OCI-LY1 (cell line): ENCODE measurements around the gene ALDH1A1.

Source experiments
- H2AFZ ChIP-seq: fragments of 200-600 bp; sonication (generic), shearing (Covaris generic); 2 replicates; pipeline ENCODE4 v1.6.0; 2014; ENCODE audit warnings: antibody characterized with exemption, mild to moderate bottlenecking, low read length
- H3F3A ChIP-seq: fragments of 200-600 bp; sonication (generic), shearing (Covaris generic); 2 replicates; pipeline ENCODE4 v1.6.0; 2014; ENCODE audit warnings: mild to moderate bottlenecking, antibody characterized with exemption, low read length, moderate library complexity; ENCODE audit not compliant: insufficient read depth
- H3K27ac ChIP-seq: fragments of 200-600 bp; sonication (generic); 2 replicates; pipeline ENCODE4 v1.5.1; 2014; ENCODE audit warnings: low read length, mixed run types, mild to moderate bottlenecking, low read depth; ENCODE audit not compliant: poor library complexity, severe bottlenecking
- H3K27me3 ChIP-seq: fragments of 200-600 bp; sonication (generic); 2 replicates; pipeline ENCODE4 v1.6.0; 2014; ENCODE audit warnings: antibody characterized with exemption, mild to moderate bottlenecking, low read length, moderate library complexity; ENCODE audit not compliant: insufficient read depth
- H3K36me3 ChIP-seq: fragments of 200-600 bp; sonication (generic); 2 replicates; pipeline ENCODE4 v1.6.1; 2014; ENCODE audit warnings: mild to moderate bottlenecking, antibody characterized with exemption, low read length, moderate library complexity, mixed read lengths; ENCODE audit not compliant: insufficient read depth
- H3K4me1 ChIP-seq: fragments of 200-600 bp; sonication (generic); 2 replicates; pipeline ENCODE4 v1.5.1; 2014; ENCODE audit warnings: mild to moderate bottlenecking, low read length, moderate library complexity; ENCODE audit not compliant: insufficient read depth, severe bottlenecking
- H3K4me2 ChIP-seq: fragments of 200-600 bp; sonication (generic), shearing (Covaris generic); 2 replicates; pipeline ENCODE4 v1.6.1; 2014; ENCODE audit warnings: low read length
- H3K4me3 ChIP-seq: fragments of 200-600 bp; sonication (generic); 2 replicates; pipeline ENCODE4 v1.5.1; 2014; ENCODE audit warnings: low read length, low read depth, mild to moderate bottlenecking, mixed read lengths; ENCODE audit not compliant: poor library complexity, severe bottlenecking
- H3K79me2 ChIP-seq: fragments of 200-600 bp; shearing (Covaris generic); 2 replicates; pipeline ENCODE4 v1.6.1; 2016; ENCODE audit warnings: mixed run types, low read length, mixed read lengths; ENCODE audit not compliant: insufficient read depth
- H3K9ac ChIP-seq: fragments of 200-600 bp; sonication (generic), shearing (Covaris generic); 2 replicates; pipeline ENCODE4 v1.6.1; 2014; ENCODE audit warnings: mild to moderate bottlenecking, low read length, mixed read lengths
- H3K9me2 ChIP-seq: fragments of 200-600 bp; sonication (generic), shearing (Covaris generic); 2 replicates; pipeline ENCODE4 v1.6.1; 2014; ENCODE audit warnings: low read depth, mild to moderate bottlenecking, low read length, mixed read lengths
- H3K9me3 ChIP-seq: fragments of 200-600 bp; shearing (Covaris generic); 2 replicates; pipeline ENCODE4 v1.6.1; 2014; ENCODE audit warnings: low read length, mixed read lengths
- H4K20me1 ChIP-seq: fragments of 200-600 bp; sonication (generic), shearing (Covaris generic); 2 replicates; pipeline ENCODE4 v1.6.0; 2016; ENCODE audit warnings: mild to moderate bottlenecking, low read length; ENCODE audit not compliant: insufficient read depth
- EZH2 ChIP-seq: fragments of 200-600 bp; sonication (generic), shearing (Covaris generic); IDR thresholded peaks from 2 replicates; pipeline ENCODE4 v1.8.0; 2017; ENCODE audit warnings: borderline replicate concordance, mixed run types, mild to moderate bottlenecking, antibody characterized with exemption, low read length, moderate library complexity, mixed read lengths
- TF ChIP-seq, protein P1 (sequence below): fragments of 200-600 bp; sonication (generic), shearing (Covaris generic); IDR thresholded peaks from 2 replicates; pipeline ENCODE4 v1.5.1; 2017; ENCODE audit warnings: mild to moderate bottlenecking, antibody characterized with exemption, low read length, moderate library complexity, mixed read lengths

The ALDH1A1 gene

DNA sequence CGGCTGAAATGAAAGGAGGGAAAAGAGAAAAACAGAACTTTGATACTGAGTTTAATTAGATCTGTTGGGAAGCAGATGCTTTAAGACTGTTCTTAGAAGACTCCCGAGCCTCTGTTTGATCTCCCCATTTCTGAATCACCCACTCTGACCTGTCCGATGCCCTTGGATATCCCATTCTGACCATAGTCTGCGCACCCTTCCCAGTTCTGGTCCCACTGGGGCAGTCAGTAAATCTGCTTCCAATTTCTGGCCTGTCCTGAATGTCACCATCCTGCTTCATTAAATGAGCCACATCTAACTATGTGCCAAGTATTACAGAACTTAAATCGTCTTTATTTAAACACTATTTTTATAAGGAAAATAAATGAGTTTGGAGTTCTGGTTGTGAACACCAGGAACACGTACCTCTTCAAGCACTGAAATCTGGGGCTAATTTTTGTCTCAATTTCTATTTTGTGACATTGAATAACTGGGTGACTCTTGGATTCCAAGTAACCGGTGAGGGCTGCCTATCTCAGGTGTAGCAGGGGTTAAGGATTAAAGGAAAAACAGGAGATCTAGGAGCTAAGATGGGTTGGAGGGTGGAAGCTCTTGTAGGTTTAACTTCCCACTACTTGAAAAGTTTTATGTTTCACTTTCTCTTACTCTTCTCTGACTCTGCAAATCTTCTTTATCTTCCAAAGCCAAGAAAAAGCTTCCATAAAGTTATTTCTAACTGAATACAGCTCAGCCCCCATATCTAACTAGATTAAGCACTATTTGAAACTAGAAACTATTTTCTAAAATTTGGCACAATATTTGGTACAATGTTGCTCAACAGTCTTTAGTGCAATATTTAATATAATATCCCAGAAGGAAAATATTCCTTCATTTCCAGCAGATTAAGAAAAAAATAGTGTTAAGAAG, 40.1 kb downstream of the ALDH1A1 start:
- Histone ChIP-seq H3K9ac (no peak overlapping the region), H3F3A (no peaks in the 10 kb centered on the region), H3K9me2 (no peaks in the 10 kb centered on the region), H3K79me2 (no peaks in the 10 kb centered on the region), H3K4me1 (no peaks in the 10 kb centered on the region), H4K20me1 (no peaks in the 10 kb centered on the region), H3K27me3 (no peaks in the 10 kb centered on the region), H2AFZ (no peak overlapping the region), H3K36me3 (no peaks in the 10 kb centered on the region), H3K4me3 (no peak overlapping the region), H3K4me2 (no peak overlapping the region), H3K27ac (no peak overlapping the region), H3K9me3 (no peaks in the 10 kb centered on the region)
- TF ChIP-seq, protein P1, sequence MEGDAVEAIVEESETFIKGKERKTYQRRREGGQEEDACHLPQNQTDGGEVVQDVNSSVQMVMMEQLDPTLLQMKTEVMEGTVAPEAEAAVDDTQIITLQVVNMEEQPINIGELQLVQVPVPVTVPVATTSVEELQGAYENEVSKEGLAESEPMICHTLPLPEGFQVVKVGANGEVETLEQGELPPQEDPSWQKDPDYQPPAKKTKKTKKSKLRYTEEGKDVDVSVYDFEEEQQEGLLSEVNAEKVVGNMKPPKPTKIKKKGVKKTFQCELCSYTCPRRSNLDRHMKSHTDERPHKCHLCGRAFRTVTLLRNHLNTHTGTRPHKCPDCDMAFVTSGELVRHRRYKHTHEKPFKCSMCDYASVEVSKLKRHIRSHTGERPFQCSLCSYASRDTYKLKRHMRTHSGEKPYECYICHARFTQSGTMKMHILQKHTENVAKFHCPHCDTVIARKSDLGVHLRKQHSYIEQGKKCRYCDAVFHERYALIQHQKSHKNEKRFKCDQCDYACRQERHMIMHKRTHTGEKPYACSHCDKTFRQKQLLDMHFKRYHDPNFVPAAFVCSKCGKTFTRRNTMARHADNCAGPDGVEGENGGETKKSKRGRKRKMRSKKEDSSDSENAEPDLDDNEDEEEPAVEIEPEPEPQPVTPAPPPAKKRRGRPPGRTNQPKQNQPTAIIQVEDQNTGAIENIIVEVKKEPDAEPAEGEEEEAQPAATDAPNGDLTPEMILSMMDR, result no peak
- no peak for TF ChIP-seq EZH2

DNA sequence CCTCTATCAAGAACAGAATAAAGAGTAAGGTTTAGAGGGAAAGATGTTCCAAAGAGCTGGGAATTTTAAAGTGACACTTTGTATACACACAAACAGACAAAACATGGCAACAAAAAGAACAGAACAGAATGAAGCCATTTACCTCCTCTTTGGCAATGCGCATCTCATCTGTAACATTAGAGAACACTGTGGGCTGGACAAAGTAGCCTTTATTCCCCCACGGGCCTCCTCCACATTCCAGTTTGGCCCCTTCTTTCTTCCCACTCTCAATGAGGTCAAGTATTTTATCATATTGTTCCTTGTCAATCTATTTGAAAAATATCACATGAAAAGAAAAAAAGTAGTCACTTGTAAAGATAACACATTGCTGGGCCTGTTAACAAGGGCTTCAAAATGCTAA, 41.0 kb downstream of the ALDH1A1 start:
- Histone ChIP-seq H3K4me1 (no peaks in the 10 kb centered on the region), H3K9ac (no peak overlapping the region), H3K79me2 (no peaks in the 10 kb centered on the region), H3F3A (no peaks in the 10 kb centered on the region), H3K36me3 (no peaks in the 10 kb centered on the region), H3K4me3 (no peak overlapping the region), H3K9me3 (no peaks in the 10 kb centered on the region), H3K9me2 (no peaks in the 10 kb centered on the region), H2AFZ (no peak overlapping the region), H4K20me1 (no peaks in the 10 kb centered on the region), H3K27ac (no peak overlapping the region), H3K4me2 (no peak overlapping the region), H3K27me3 (no peaks in the 10 kb centered on the region)
- TF ChIP-seq, protein P1, result no peak
- no peak for TF ChIP-seq EZH2

DNA sequence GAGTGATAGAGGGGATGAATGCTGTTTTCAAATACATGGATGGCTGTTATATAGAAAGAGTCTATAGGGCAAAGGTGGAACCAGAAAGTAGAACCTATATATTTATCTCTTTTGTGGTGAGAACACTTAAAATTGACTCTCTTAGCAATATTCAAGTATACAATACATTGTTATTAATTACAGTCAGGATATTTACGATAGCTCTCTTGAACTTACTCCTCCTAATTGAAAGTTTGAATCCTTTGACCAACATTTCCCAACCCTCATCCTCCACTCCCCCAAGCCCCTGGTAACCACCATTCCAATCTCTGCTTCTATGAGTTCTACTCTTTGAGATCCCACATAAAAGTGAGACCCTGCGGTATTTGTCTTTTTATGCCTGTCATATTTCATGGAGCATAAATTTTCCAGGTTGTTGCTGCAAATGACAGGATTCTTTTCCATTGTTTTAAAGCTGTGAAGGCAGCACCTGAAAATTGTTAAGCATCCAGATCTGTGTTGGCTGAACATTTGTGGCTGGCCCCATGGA, 41.5 kb downstream of the ALDH1A1 start:
- Histone ChIP-seq H3K9me2 (no peaks in the 10 kb centered on the region), H2AFZ (no peak overlapping the region), H3K4me3 (no peak overlapping the region), H4K20me1 (no peaks in the 10 kb centered on the region), H3K36me3 (no peaks in the 10 kb centered on the region), H3K4me2 (no peak overlapping the region), H3K79me2 (no peaks in the 10 kb centered on the region), H3F3A (no peaks in the 10 kb centered on the region), H3K27me3 (no peaks in the 10 kb centered on the region), H3K9ac (no peak overlapping the region), H3K9me3 (no peaks in the 10 kb centered on the region), H3K27ac (no peak overlapping the region), H3K4me1 (no peaks in the 10 kb centered on the region)
- TF ChIP-seq EZH2, result no peak
- TF ChIP-seq, protein P1, result no peak
